ENCODE measurements around the gene RETREG1. TPM values are rescaled to one million over a fixed set of nuclear protein-coding genes. Genes with fewer than 3 reads are reported as not detected.

The RETREG1 gene
- total and polyA plus RNA-seq, 8 donors = 1.9 to 26.0 (median 2.5) TPM

GRCh38 chr5:16504571-16504970 lies 112.2 kb downstream of the RETREG1 start:
- TF ChIP-seq CTCF (IDR thresholded peaks at IDR 0.05) = no peak
- H3K9me3 ChIP-seq = no peaks in the 10 kb centered on the region
- no peak for DNase-seq
- peaks cover 5 to 14% of the 10 kb centered on the region in 2 donors for H3K4me1 ChIP-seq
- no peak overlapping the region for H3K4me3 ChIP-seq
- no peak overlapping the region for H3K27ac ChIP-seq
- H3K36me3 ChIP-seq = no peaks in the 10 kb centered on the region
- H3K27me3 ChIP-seq = no peaks in the 10 kb centered on the region
- no peak for ATAC-seq
- intact Hi-C loops (cut with DNase I) = no loop called here

GRCh38 chr5:16502866-16503265 lies 113.9 kb downstream of the RETREG1 start:
- intact Hi-C loops (cut with DNase I) = no loop called here
- Histone ChIP-seq H3K27ac (no peak overlapping the region), H3K4me1 (peaks cover 0 to 2% of the 10 kb centered on the region in 2 donors), H3K4me3 (no peak overlapping the region), H3K36me3 (no peaks in the 10 kb centered on the region), H3K9me3 (no peaks in the 10 kb centered on the region), H3K27me3 (no peaks in the 10 kb centered on the region)
- no peak for ATAC-seq
- TF ChIP-seq CTCF (IDR thresholded peaks at IDR 0.05) = no peak
- no peak for DNase-seq

- intact Hi-C loops (cut with DNase I) = no loop called here
- Histone ChIP-seq H3K4me1 (no peaks in the 10 kb centered on the region), H3K27me3 (no peaks in the 10 kb centered on the region), H3K36me3 (no peaks in the 10 kb centered on the region), H3K4me3 (no peak overlapping the region), H3K27ac (no peak overlapping the region), H3K9me3 (peaks cover 0 to 14% of the 10 kb centered on the region in 2 donors)
- TF ChIP-seq CTCF (IDR thresholded peaks at IDR 0.05) = no peak
- DNase-seq = no peak
- ATAC-seq = no peak
Observed at GRCh38 chr5:16500024-16500423, 116.8 kb downstream of the RETREG1 start.

- Histone ChIP-seq H3K36me3 (no peaks in the 10 kb centered on the region), H3K4me1 (peaks cover 0 to 5% of the 10 kb centered on the region in 2 donors), H3K4me3 (no peak overlapping the region), H3K27ac (no peak overlapping the region), H3K9me3 (peaks cover 0 to 22% of the 10 kb centered on the region in 2 donors), H3K27me3 (no peaks in the 10 kb centered on the region)
- no peak for DNase-seq
- TF ChIP-seq CTCF (IDR thresholded peaks at IDR 0.05) = no peak
- ATAC-seq = no peak
- intact Hi-C loops (cut with DNase I) = no loop called here
Observed at GRCh38 chr5:16497546-16497945, 119.3 kb downstream of the RETREG1 start.

GRCh38 chr5:16493261-16493660 lies 123.5 kb downstream of the RETREG1 start:
- Histone ChIP-seq H3K9me3 (peaks cover 0 to 22% of the 10 kb centered on the region in 2 donors), H3K36me3 (no peaks in the 10 kb centered on the region), H3K4me3 (no peak overlapping the region), H3K27ac (peak overlapping the region; percentile 44 to 61), H3K27me3 (no peaks in the 10 kb centered on the region), H3K4me1 (peaks cover 0 to 7% of the 10 kb centered on the region in 2 donors)
- DNase-seq (no peak), ATAC-seq (peak; percentile 76)
- intact Hi-C loops (cut with DNase I) = no loop called here
- no peak for TF ChIP-seq CTCF (IDR thresholded peaks at IDR 0.05)

All from left lung (tissue), 10 donors.